HG03354 (cell line): Measurements from ENCODE around the gene EFEMP2.

Source experiments
- ATAC-seq: cut with Tn5 transposase; IDR thresholded peaks from one replicate; pipeline ENCODE4 v1.9.1; 2021; ENCODE audit warnings: mild to moderate bottlenecking; ENCODE audit not compliant: unreplicated experiment, poor library complexity, severe bottlenecking

The EFEMP2 gene

DNA sequence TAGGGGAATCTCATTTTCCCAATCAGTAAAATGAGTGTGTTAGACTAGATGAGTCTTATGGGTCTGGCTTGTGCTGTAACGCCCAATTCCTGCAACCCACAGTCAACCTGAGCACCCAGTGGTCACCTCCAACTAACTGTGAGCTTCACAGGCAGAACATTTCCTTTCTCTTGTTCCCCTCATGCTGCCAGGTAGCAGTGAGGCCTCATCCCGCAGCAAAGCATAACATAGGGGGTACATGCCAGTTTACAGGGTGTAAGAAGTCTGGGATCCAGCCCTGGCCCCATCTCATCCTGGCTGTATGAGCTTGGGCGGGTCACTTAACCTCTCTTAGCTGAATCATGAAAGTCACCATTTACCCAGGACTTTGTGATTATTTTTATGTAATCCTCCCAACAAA, 3.7 kb downstream of the EFEMP2 start:
- no peak for ATAC-seq

- no peak for ATAC-seq
These were observed 4.4 kb downstream of the EFEMP2 start for GRCh38 chr11:65868076-65868667.

DNA sequence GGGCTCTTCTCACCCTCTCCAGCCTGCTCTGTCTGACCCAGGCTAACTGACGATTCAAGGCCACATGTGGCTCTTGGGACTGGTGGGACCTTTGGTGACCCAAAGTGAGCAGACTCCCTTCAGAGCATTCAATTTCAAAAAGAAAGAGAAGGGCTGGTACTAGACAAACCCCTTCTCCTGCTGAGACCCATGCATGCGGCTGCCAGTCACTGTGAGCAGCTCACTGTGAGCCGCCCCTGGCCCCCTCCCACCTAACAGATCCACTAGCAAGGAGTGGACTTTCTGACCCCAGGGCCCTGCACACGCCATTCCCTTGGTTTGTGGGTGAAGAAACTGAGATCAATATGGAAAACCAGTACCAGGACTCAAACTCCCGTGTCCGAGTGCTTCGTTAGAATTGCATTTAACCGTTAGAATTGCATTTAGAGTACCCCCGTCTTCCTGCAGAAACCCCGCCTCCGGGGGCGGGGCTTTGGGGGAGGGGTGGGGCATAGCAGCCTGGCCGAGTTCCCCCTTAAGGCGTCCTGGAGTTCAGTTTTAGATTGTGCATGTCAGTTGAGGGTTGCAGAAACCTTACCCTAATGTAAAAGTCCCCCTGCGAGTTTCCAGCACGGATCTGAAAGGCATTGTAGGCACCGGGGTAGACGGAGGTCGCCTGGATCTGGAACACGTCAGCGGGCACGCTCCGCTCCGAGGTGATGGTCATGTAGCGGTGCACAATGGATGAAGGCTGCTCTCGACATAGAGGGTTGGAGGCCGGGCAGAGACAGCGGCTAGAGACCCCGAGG, 5.1 kb downstream of the EFEMP2 start:
- no peak for ATAC-seq

- ATAC-seq: no peak
These were observed 5.9 kb downstream of the EFEMP2 start for GRCh38 chr11:65866509-65867283.

DNA sequence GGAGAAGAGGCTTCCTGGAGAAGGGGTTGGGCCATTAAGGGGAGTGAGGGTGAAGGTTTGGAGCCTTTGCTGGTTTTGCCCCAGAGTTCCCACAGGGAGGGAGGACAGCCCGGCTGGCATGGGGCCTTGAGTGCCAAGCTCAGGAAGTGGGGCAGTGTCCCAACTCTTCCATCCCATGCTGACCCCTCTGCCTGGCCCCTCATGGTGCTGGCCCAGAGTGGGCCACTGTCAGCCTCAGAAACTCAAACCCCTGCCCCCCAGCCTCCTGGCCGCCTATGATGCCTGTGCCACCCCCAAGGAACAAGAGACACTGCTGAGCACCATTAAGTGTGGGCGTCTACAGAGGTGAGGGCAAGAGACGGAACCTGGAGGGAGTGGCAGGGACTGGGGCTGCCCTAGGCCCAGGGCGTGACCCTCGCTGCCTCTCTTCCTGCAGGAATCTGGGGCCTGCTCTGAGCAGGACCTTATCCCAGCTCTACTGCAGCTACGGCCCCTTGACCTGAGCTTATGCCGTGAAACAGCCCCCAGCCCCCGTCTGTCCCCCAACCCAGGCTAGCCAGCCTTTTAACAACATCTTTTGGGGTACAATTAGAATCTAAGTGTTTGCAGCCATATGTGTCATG, 6.9 kb downstream of the EFEMP2 start:
- ATAC-seq: no peak

- no peak for ATAC-seq
These were observed 7.7 kb downstream of the EFEMP2 start for GRCh38 chr11:65864706-65865471.

- no peak for ATAC-seq
These were observed 8.5 kb downstream of the EFEMP2 start for GRCh38 chr11:65863889-65864705.

GRCh38 chr11:65862941-65863888, 9.4 kb downstream of the EFEMP2 start:
- ATAC-seq: no peak

- no peak for ATAC-seq
These were observed 10.3 kb downstream of the EFEMP2 start for GRCh38 chr11:65862191-65862735.

GRCh38 chr11:65861533-65862183, 10.9 kb downstream of the EFEMP2 start:
- no peak for ATAC-seq

DNA sequence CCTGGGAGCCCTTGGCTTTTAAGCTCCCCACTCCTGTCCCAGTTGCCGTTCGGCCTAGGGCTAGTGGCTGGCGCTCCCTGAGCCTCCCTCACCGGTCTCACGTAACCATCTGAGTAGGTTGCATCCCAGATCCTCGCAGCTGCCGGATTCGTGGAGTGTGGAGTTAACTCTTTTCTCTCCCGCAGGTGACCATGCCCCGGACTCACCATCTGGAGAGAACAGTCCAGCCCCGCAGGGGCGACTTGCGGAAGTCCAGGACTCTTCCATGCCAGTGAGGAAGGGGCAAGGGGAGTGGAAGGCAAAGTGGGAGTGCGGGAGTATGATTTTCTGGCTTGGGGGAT, 11.5 kb downstream of the EFEMP2 start:
- ATAC-seq: no peak

GRCh38 chr11:65860278-65861164, 12.1 kb downstream of the EFEMP2 start, which contains the start of gene MUS81:
TSS of gene MUS81 (plus strand) at chr11:65860433. CDS start at chr11:65860754, 321 bp downstream.
- ATAC-seq: peak; percentile 35

DNA sequence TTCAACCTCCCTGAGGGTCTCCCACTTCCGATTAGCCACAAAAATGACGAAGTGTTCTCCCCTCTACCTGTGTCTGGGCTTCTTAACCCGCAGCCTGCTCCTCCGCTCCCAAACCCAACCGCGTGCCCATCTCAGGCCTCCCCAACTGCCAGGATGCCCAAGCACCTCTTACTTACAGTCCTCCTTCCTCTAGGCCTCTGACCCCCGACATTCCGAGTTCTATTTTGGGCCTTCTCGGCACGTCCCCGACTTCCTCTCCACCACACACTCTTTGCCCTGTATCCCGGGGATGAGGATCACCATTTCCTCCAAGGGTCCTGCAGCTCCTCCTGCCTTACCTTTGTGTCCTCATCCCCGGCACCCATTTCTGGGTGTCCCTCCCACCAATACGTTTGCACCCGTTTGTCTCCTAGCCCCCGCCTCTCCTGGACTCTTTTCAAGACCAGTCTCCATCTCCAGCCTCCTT, 12.8 kb downstream of the EFEMP2 start:
- no peak for ATAC-seq

DNA sequence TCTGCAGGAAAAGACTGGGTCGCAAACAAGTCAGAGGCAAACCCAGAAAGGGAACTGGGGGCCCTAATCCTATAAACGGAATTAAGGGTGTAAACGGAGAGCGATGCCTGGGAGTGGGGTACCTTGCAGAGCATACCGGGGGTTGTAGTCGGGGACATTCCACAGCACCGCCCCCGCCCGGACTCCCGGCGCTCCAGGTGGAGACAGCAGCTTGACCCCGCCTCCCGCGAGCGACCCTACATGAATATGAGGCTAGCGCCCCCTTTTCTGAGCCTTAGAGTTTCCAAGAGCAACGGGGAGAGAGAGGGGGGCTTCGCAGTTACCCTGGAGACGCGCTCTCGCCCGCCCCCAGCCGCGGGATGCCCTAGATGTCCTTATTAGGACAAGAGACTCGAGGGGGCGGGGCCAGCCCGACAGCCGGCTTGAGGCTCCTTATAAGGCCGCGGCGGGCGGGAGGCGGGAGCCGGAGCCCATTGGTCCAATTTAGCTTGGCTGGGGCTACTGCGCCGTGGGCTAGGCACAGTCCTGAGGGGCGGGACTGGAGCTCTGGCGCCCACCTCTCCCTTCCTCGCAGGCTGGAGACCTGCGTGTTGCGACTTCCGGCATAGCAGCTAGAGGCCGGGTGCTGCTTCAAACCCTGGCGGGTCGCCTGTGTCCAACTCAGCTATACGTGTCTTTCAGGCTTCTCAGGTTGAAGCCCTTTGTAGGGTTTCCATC, 13.3 kb downstream of the EFEMP2 start:
- ATAC-seq: peak; percentile 55

GRCh38 chr11:65858681-65859087, 13.9 kb downstream of the EFEMP2 start:
- ATAC-seq: no peak
